ENCODE results near the gene EVA1A.

Gene EVA1A

GRCh38 chr2:75462206-75462605 is 98.5 kb downstream of the EVA1A start:
- Histone ChIP-seq H2AFZ (ENCODE audit: low read depth) (no peak overlapping the region), H3K4me3 (IDR thresholded peaks at IDR 0.05; ENCODE audit: insufficient read depth, low read depth, low read length) (no peak overlapping the region), H3K4me1 (ENCODE audit: low read depth, poor library complexity, severe bottlenecking) (no peaks in the 10 kb centered on the region), H3K4me2 (no peak overlapping the region), H3K79me2 (ENCODE audit: insufficient read depth, low read depth) (no peaks in the 10 kb centered on the region), H4K20me1 (ENCODE audit: insufficient read depth) (no peaks in the 10 kb centered on the region), H3K27me3 (ENCODE audit: insufficient read depth, low read depth) (no peaks in the 10 kb centered on the region), H3K27ac (no peak overlapping the region), H3K9ac (no peak overlapping the region), H3K36me3 (ENCODE audit: insufficient read depth) (no peaks in the 10 kb centered on the region)
- TF ChIP-seq, protein P1, sequence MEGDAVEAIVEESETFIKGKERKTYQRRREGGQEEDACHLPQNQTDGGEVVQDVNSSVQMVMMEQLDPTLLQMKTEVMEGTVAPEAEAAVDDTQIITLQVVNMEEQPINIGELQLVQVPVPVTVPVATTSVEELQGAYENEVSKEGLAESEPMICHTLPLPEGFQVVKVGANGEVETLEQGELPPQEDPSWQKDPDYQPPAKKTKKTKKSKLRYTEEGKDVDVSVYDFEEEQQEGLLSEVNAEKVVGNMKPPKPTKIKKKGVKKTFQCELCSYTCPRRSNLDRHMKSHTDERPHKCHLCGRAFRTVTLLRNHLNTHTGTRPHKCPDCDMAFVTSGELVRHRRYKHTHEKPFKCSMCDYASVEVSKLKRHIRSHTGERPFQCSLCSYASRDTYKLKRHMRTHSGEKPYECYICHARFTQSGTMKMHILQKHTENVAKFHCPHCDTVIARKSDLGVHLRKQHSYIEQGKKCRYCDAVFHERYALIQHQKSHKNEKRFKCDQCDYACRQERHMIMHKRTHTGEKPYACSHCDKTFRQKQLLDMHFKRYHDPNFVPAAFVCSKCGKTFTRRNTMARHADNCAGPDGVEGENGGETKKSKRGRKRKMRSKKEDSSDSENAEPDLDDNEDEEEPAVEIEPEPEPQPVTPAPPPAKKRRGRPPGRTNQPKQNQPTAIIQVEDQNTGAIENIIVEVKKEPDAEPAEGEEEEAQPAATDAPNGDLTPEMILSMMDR (conservative IDR thresholded peaks at IDR 0.05; ENCODE audit: low read depth, low read length): no peak

- Histone ChIP-seq H3K36me3 (ENCODE audit: insufficient read depth) (no peaks in the 10 kb centered on the region), H4K20me1 (ENCODE audit: insufficient read depth) (no peaks in the 10 kb centered on the region), H3K4me1 (ENCODE audit: low read depth, poor library complexity, severe bottlenecking) (no peaks in the 10 kb centered on the region), H3K4me3 (IDR thresholded peaks at IDR 0.05; ENCODE audit: insufficient read depth, low read depth, low read length) (no peak overlapping the region), H2AFZ (ENCODE audit: low read depth) (no peak overlapping the region), H3K79me2 (ENCODE audit: insufficient read depth, low read depth) (no peaks in the 10 kb centered on the region), H3K4me2 (no peak overlapping the region), H3K27me3 (ENCODE audit: insufficient read depth, low read depth) (no peaks in the 10 kb centered on the region), H3K27ac (no peak overlapping the region), H3K9ac (no peak overlapping the region)
- TF ChIP-seq, protein P1 (conservative IDR thresholded peaks at IDR 0.05; ENCODE audit: low read depth, low read length): no peak
Measured at GRCh38 chr2:75460630-75461029, 100.1 kb downstream of the EVA1A start.

- no peak overlapping the region for H3K4me3 ChIP-seq (IDR thresholded peaks at IDR 0.05; ENCODE audit: insufficient read depth, low read depth, low read length)
- no peak overlapping the region for H3K4me2 ChIP-seq
- H3K27me3 ChIP-seq (ENCODE audit: insufficient read depth, low read depth): no peaks in the 10 kb centered on the region
- no peaks in the 10 kb centered on the region for H3K36me3 ChIP-seq (ENCODE audit: insufficient read depth)
- H3K27ac ChIP-seq: no peak overlapping the region
- no peaks in the 10 kb centered on the region for H4K20me1 ChIP-seq (ENCODE audit: insufficient read depth)
- TF ChIP-seq, protein P1 (conservative IDR thresholded peaks at IDR 0.05; ENCODE audit: low read depth, low read length): no peak
- no peaks in the 10 kb centered on the region for H3K4me1 ChIP-seq (ENCODE audit: low read depth, poor library complexity, severe bottlenecking)
- H2AFZ ChIP-seq (ENCODE audit: low read depth): no peak overlapping the region
- H3K79me2 ChIP-seq (ENCODE audit: insufficient read depth, low read depth): no peaks in the 10 kb centered on the region
- H3K9ac ChIP-seq: no peak overlapping the region
Measured at GRCh38 chr2:75459565-75460310, 101.0 kb downstream of the EVA1A start.

- TF ChIP-seq, protein P1 (conservative IDR thresholded peaks at IDR 0.05; ENCODE audit: low read depth, low read length): no peak
- no peak overlapping the region for H3K4me3 ChIP-seq (IDR thresholded peaks at IDR 0.05; ENCODE audit: insufficient read depth, low read depth, low read length)
- no peaks in the 10 kb centered on the region for H3K27me3 ChIP-seq (ENCODE audit: insufficient read depth, low read depth)
- no peaks in the 10 kb centered on the region for H3K36me3 ChIP-seq (ENCODE audit: insufficient read depth)
- no peak overlapping the region for H3K27ac ChIP-seq
- H3K9ac ChIP-seq: no peak overlapping the region
- H3K4me1 ChIP-seq (ENCODE audit: low read depth, poor library complexity, severe bottlenecking): no peaks in the 10 kb centered on the region
- no peaks in the 10 kb centered on the region for H3K79me2 ChIP-seq (ENCODE audit: insufficient read depth, low read depth)
- H2AFZ ChIP-seq (ENCODE audit: low read depth): no peak overlapping the region
- no peak overlapping the region for H3K4me2 ChIP-seq
- H4K20me1 ChIP-seq (ENCODE audit: insufficient read depth): no peaks in the 10 kb centered on the region
Measured at GRCh38 chr2:75458201-75458600, 102.5 kb downstream of the EVA1A start.

Data from KMS-11 (cell line).